HFF-Myc (cell line): ENCODE results near the gene LRFN5.
"Not testable (repeated sequence)": the region's sequence is repeated elsewhere in the genome, so short reads cannot be mapped to it uniquely, and the experiment has no call there.

Source experiments
- DNase-seq: peaks from one replicate; pipeline ENCODE4 v3.0.0-alpha.2; 2011; ENCODE audit warnings: low read depth; ENCODE audit errors: extremely low read depth
- H3K4me3 ChIP-seq: replicated peaks from 2 replicates; pipeline ENCODE4 v1.5.1; 2011; ENCODE audit warnings: low read depth, mild to moderate bottlenecking, control low read depth, low read length
- TF ChIP-seq, protein P1 (sequence below): IDR thresholded peaks from 2 replicates; pipeline ENCODE4 v1.5.1; 2012; ENCODE audit warnings: mild to moderate bottlenecking, low read depth, low read length, control low read depth; ENCODE audit errors: missing control alignments

Gene LRFN5

GRCh38 chr14:41663473-41663850 lies 56.8 kb downstream of the LRFN5 start:
- H3K4me3 ChIP-seq: no peak overlapping the region
- no peak for DNase-seq
- TF ChIP-seq, protein P1, sequence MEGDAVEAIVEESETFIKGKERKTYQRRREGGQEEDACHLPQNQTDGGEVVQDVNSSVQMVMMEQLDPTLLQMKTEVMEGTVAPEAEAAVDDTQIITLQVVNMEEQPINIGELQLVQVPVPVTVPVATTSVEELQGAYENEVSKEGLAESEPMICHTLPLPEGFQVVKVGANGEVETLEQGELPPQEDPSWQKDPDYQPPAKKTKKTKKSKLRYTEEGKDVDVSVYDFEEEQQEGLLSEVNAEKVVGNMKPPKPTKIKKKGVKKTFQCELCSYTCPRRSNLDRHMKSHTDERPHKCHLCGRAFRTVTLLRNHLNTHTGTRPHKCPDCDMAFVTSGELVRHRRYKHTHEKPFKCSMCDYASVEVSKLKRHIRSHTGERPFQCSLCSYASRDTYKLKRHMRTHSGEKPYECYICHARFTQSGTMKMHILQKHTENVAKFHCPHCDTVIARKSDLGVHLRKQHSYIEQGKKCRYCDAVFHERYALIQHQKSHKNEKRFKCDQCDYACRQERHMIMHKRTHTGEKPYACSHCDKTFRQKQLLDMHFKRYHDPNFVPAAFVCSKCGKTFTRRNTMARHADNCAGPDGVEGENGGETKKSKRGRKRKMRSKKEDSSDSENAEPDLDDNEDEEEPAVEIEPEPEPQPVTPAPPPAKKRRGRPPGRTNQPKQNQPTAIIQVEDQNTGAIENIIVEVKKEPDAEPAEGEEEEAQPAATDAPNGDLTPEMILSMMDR: no peak

DNA sequence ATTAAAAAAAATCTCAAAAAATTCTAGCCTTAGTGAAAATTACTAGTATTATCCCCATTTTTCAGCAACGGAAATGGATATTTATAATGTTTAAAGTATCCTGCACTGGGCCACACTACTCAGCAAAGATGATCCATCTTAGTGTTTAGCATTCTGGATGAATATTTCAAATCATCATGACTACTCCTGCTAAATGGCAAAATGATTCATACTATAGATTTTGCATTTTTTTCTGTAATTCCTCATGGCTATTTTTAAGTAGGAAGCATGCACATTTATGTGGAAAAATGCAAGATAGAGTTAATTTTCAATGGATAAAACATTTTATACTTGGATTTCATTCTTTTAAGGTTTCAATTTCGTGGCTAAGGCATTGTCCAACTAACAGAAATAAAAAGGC lies 59.6 kb downstream of the LRFN5 start:
- TF ChIP-seq, protein P1: no peak
- no peak for DNase-seq
- no peak overlapping the region for H3K4me3 ChIP-seq

- TF ChIP-seq, protein P1: no peak
- no peak overlapping the region for H3K4me3 ChIP-seq
- peak; percentile 12 for DNase-seq
These were observed 61.7 kb downstream of the LRFN5 start for GRCh38 chr14:41668356-41668755.

- not testable (repeated sequence) for DNase-seq, H3K4me3 ChIP-seq
These were observed 66.9 kb downstream of the LRFN5 start for GRCh38 chr14:41673601-41674000.

DNA sequence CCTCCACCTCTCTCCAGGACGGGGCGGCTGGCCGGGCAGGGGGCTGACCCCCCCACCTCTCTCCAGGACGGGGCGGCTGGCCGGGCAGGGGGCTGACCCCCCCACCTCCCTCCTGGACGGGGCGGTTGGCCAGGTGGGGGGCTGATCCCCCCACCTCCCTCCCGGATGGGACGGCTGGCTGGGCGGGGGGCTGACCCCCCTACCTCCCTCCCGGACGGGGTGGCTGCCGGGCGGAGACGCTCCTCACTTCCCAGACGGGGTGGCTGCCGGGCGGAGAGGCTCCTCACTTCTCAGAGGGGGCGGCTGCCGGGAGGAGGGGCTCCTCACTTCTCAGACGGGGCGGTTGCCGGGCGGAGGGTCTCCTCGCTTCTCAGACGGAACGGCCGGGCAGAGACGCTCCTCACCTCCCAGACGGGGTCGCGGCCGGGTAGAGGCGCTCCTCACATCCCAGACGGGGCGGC lies 67.9 kb downstream of the LRFN5 start:
- not testable (repeated sequence) for H3K4me3 ChIP-seq, DNase-seq

GRCh38 chr14:41699486-41699885 lies 92.8 kb downstream of the LRFN5 start:
- TF ChIP-seq, protein P1: no peak
- no peak for DNase-seq
- H3K4me3 ChIP-seq: no peak overlapping the region

DNA sequence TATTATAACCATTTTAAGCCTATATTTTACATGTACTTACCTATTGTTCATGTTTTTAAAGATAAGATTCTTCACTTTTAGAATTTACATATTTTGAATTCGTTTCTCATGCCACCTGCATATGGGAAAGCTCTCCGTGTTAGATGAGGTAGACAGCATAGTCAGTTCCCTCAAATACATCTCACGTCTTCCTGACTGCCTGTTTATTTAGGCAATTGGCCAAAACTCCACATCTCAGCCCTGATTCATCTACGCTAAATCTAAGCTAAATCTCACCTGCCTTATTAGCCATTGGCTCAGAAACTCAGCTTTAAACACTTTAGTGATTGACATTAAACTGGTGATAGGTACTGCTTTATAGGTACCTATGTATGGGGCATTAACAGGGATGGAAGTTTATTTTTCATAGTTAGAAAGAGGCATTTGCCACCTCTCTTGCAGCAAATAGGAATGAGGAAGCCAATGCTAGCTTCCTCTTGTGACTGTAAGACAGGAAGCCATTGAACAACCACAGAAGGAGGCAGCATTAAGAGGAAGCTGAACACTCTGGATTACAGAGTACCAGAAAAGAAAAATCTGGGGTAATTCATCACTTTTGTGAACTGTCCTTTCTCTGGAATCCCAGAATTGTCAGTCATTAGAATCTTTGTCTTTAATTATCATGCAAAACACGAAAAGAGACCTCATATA lies 111.9 kb downstream of the LRFN5 start:
- DNase-seq: no peak
- H3K4me3 ChIP-seq: no peak overlapping the region

More for the DNA sequence above, 111.9 kb downstream of the LRFN5 start:
- TF ChIP-seq, protein P1: no peak
